ENCODE results near the gene LTB.
"Not testable (repeated sequence)": the region's sequence is repeated elsewhere in the genome, so short reads cannot be mapped to it uniquely, and the experiment has no call there.

Gene LTB

DNA sequence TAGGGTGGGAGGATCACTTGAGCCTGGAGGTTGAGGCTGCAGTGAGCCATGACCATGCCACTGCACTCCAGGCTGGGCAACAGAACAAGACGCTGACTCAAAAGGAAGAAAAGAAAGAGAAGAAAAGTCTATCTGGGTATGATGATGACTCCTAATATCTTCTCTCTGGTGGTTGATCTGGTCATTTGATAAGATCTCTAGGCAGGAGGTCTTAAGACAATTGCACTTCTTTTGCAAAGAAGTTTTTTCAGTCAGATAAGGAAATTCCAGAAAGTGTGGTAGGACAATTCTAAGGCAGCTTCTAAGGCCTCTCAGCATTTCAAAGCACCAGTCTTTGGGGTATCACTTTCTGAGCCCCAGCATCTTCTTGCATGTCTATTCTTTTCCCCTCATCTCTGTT is 25.1 kb upstream of the LTB start:
- DNase-seq = no peak

DNA sequence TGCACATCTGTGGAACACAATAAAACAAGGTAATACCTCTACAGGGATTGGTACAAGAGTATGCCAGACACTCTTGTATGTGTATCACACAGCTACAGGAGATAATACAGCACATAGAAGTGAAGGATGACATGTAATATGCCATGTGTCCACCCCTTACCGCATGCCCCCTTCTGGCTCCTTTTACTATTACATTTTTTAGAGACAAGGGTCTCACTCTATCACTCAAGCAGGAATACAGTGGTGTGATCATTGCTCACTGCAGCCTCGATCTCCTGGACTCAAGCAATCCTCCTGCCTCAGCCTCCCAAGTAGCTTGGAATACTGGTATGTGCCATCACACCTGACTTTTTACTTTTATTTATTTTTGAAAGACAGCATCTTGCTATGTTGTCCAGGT is 14.8 kb upstream of the LTB start:
- DNase-seq = peak in 1 of 2 donors; percentile 83

DNA sequence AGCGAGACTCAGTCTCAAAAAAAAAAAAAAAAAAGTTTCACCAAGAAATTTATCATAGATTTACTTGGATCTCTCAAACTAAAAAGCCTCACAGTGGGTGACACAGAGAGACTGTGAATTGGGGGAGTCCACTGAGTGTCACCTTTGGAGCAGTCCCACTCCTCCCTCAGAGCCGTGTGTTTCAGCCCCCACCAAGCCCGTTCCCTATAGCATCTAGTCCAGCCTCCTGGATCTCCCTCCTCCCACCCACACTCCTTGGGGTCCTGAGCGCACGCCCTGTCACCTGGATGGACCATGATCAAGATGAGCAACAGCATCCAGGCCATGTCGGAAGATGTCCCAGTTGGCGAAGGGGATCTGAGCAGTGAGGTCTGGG is 10.2 kb upstream of the LTB start:
- no peak for DNase-seq

DNA sequence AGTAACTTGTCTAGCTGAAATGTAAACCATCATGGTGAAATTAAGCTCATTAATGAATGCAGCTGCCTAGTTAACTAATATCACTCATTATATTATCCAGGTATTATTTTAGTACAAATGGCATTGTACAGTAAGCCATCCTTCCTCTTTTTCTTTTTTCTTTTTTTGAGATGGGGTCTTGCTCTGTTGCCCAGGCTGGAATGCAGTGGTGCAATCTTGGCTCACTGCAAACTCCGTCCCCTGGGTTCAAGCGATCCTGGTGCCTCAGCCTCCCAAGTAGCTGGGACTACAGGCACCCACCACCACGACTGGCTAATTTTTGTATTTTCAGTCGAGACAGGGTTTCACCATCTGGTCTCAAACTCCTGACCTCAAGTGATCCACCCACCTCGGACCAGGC is 8.5 kb upstream of the LTB start:
- DNase-seq = not testable (repeated sequence)

DNA sequence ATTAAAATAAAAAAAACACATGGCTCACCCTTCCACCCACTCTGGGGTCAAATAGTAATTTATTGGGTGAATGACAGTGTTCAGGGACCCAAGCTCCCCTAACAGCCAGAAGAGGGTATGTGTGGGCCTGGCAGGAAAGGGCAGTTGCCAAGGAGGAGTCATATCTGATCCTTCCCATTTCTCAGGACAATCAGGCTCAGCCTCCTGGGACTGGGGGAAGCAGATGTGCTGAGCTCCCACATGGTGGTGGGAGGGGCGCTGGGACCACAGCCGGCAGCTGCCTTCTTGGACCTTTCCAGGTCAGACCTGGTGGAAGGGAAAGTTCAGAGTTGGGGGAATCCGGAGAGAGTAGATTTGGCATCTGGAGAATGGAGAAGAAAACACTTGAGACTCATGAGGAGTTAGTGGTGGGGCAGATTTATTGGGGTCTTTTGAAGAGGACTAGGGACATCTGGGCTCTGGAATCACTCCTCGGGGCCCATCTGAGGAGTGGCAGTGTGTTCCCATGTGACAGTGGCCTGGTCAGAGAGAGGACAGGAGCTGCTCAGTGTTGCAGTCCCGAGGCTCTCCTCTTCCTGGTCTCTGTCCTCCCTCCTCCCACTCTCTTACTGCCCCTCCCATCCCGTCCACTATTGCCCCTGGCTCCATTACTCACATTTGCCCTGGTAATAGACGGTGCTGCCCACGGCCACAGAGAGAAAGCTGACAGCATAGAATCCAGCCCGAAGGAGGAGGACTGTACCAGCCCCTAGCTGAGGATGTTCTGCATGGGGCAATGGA is 6.8 kb upstream of the LTB start:
- DNase-seq = no peak

DNA sequence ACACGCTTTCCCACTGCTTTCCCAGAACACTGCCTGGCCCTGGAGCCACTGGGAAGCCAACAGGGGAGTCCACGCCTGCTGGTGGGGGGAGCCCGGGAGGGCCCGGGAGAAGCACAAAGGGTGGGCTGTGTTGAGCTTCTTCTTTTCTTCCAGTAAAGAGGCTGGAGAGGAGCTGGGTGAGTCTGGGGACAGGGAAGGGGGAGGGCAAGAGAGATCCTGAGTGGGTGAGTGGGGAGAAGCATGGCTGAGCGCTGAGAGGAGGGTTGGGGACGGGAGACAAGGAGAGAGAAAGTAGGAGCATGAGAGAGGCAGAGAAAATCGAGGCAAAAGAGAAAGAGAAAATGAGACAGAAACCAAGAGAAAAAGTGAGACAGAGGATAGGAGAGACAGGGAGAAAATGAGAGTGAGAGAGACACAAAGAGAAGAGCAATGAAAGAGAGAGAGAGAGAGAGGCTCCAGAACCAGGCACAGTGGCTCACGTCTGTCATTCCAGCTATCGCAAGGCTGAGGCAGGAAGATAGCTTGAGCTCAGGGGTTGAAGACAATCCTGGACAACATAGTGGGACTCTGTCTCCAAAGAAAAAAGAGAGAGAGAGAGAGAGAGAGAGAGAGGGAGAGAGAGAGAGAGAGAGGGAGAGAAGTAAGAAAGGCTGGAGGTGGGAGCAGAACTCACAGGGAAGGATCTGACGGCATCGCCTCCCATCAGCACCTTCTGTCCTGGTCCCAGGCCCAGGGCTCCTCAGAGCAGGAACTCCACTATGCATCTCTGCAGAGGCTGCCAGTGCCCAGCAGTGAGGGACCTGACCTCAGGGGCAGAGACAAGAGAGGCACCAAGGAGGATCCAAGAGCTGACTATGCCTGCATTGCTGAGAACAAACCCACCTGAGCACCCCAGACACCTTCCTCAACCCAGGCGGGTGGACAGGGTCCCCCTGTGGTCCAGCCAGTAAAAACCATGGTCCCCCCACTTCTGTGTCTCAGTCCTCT is 5.9 kb upstream of the LTB start:
- no peak for DNase-seq

DNA sequence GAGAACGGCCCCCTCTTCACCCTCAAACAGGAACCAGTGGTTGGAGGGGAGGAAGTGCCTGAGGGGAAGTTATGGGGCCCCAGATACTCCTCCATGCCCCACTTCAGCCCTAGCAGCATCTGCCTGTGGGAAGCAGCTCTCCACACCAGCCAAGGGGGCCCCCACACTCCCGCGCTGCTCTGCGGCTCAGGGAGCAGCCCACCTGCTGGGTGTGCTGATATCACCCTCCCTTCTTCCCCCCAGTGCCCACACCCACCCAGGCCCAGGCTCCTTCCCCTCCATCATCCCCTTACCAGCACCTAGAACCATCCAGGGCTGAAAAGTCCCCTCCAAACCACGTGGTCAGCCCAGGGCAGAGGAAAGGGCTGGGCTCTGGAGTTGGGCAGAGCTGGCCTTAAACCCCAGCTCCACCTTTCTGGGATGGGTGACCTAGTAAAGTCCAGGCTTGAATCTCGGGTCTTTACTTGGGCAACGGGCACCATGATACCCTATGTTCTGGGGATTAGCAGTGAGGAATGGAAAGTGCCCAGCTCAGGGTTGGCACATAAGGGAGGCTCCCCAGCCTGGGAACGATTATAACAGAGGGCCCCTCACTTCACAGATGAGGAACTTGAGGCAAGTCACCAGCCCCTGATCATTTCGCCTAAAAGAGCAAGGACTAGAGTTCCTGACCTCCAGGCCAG is 4.5 kb upstream of the LTB start:
- peak; percentile 45 to 92 for DNase-seq

DNA sequence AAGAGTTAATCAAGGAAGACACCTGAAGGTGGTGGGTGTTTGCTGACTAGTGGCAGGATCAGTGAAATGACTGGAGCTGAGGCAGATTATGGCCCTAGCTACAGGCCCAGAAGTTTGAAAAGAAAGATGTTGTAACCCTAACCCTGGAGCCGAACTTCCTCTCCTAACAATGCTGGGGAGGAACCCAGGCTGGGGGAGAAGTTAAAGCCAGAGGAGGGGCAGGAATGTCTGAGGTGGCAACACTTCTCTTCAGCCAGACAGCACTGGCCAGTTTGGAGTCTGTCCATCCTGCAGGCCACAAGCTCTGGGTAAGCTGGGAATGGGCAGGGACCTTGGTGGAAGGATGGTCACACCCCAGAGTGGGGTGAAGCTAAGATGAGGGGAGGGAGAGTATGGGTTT is 3.8 kb upstream of the LTB start, which contains the start of gene LST1:
LST1 (plus strand) TSS at position 270 of the 400 bp plus-strand sequence. CDS start 1,023 bp downstream, outside the sequence.
- DNase-seq = peak in 1 of 2 donors; percentile 65

DNA sequence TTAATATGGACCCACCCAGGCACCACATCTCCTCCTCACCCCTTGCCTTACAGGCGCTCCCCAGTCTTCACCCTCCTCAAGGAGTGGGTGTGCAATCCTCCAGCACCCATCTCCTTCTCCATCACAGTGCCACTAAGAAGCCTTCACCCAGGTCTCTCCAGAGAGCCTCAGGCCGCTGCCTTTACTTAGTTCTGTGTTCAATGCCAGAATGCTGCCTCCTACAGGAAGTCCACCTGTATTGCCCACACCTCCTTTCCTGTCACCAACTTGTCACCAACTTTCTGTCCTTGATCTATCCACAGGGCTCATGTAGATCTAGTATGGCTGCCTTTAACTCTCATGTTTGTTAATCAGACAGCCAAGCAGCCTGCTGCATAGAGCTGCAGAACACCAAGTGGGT is 3.3 kb upstream of the LTB start:
- no peak for DNase-seq

DNA sequence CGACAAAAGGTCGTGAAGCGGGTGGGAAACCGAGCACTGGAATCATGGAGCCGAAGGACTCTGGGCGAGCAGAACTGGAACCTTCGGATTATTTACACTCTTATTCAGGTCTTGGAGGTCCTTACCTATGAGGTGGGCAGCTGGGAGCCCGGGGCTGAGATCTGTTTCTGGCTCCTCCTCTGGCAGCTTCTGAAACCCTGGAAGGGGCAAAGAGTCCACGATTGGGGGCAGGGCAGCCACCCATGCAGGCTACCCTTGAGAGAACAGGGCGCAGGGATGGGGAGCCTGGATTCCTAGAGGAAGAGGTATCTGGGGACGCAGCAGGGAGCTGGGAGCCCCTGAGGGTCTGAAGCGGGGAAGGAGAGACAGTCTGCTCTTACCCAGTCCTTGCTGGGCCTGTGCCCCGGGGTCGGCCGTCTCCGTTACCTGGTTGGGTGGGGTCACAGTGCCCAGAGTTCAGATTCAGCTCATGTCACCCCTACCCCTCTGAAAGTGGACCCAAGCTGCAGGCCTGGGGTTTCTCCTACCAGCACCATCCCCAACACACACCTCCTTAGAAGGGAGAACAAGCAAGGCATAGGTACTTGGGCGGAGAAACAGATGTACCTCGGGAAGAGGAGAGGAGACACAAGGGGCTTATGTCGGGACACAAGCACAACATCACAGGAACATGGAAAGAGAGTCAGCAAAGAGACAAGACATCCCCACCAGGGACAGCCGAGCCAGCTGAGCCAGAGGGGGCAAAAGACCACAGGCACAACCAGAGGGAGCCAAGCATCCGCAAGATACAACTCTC is 592 bp downstream of the LTB start:
- DNase-seq = no peak

DNA sequence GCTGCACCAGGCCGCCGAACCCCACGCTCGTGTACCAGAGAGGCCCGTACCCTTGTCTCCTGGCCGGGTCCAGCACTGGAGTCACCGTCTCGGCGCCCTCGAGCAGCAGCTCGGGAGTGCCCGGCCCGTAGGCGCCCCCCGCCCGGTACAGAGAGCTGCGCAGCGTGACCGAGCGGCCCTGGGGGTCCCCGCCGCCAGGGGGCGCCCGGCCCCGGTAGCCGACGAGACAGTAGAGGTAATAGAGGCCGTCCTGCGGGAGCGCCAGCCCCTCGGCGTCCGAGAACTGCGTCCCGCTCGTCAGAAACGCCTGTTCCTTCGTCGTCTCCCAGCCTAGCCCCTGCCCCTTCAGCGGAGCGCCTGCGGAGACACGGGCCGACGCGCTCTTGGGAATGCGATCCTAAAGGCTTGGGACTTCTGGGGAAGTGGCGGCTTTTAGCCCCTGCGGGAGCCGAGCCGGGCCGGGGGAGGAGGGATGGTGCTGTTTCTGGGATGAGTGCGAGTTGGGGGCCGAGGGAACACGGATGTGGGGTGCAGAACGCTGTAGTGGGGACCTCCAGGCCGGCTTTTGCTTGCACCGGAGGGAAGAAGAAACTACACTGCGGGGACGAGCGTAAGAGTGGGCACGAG is 1.3 kb downstream of the LTB start:
- DNase-seq = peak; percentile 43 to 72

DNA sequence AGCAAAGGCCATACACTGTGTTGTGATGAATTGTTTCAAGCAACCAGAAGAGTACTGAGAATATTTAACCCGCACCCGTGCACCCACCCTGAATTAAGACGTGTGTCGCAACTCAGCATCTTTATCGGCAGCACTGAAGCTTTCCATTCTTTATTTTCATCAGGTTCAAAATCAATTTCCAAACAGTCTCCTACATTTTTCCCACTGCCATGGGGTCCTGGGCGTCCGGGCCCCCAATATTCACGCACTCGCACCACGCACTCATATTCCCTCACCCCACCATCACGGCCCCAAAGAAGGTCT is 1.8 kb downstream of the LTB start:
- DNase-seq = no peak

DNA sequence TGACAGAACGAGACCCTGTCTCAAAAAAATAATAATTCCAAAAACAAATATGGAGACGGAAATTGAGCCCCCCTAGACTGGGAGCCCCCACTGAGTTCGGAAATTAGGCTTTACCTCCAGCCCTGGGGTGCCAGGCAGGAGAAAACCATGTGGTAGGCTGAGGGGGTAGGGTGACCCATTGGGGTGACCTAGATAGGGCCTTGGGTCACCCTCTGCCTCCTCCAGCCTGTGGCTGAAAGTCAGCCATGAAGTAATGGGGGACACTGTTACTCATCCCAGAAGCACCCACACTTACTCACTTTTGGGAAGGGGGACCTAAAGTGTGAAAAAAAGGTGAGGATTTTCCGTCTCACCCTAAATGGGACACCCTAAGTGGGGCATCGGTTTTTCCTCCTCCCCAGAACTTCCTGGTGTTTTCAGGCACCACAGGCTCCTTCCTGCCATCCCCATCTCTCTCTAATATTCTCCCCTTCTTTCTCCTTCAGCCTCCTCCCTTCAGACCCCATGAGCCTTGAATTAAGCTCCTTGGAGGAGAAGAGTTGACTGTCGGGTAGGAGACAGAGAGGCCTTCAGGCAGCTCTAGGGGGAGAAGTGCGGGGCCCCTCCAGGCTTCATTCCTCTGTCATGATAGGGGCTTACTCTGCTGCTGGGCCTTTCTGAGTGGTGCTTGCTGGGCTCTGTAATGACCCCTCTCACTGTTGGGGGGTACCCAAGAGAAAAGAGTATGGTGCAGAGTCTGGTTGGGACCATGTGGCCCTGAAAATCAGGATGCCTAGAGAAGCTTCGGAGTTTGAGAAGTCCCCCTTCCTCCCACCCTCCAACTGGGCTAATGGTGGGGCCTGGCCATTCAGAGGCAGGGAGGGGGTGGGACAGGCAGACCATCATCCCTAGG is 2.4 kb downstream of the LTB start:
- DNase-seq = no peak

DNA sequence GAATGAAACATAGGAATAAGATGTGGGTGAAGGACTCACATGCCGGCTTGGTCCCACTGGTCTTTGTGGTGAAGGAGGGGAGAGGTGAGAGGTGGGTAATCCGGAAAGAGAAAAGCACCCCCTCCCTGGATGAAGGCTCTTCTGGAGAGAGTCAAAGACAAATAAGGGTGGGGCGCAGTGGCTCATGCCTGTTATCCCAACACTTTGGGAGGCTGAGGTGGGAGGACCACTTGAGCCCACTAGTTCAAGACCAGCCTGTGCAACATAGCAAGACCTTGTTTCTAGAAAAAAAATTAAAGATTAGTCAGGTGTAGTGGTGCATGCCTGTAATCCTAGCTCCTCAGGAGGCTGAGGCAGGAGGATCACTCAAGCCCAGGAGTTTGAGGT is 3.1 kb downstream of the LTB start:
- DNase-seq = no peak

DNA sequence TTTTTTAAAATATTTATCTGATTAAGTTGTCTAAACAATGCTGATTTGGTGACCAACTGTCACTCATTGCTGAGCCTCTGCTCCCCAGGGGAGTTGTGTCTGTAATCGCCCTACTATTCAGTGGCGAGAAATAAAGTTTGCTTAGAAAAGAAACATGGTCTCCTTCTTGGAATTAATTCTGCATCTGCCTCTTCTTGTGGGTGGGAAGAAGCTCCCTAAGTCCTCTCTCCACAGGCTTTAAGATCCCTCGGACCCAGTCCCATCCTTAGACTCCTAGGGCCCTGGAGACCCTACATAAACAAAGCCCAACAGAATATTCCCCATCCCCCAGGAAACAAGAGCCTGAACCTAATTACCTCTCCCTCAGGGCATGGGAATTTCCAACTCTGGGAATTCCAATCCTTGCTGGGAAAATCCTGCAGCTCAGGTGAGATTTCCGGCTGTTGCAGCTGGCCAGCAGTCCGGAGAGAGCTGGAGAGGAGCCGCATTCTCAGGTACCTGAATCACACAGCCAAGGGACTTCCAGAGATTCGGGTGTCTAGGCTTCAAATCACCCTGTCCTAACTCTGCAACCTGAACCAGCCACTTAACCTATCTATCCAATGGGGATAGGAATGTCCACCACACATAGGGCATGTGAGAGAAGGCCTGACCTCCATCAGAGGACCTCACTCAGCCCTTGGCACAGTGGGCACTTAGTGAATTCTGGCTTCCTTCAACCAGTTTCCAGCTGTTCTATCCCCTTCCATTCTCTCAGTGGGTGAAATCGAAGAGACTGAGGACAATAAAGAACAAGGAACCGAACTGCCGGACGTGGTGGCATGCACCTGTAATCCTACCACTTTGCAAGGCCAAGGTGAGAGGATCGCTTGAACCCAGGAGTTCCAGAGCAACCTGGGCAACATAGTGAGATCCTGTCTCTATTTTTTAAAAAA is 3.8 kb downstream of the LTB start:
- no peak for DNase-seq

DNA sequence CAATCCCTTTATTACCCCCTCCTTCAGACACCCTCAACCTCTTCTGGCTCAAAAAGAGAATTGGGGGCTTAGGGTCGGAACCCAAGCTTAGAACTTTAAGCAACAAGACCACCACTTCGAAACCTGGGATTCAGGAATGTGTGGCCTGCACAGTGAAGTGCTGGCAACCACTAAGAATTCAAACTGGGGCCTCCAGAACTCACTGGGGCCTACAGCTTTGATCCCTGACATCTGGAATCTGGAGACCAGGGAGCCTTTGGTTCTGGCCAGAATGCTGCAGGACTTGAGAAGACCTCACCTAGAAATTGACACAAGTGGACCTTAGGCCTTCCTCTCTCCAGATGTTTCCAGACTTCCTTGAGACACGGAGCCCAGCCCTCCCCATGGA is 4.7 kb downstream of the LTB start:
- no peak for DNase-seq

DNA sequence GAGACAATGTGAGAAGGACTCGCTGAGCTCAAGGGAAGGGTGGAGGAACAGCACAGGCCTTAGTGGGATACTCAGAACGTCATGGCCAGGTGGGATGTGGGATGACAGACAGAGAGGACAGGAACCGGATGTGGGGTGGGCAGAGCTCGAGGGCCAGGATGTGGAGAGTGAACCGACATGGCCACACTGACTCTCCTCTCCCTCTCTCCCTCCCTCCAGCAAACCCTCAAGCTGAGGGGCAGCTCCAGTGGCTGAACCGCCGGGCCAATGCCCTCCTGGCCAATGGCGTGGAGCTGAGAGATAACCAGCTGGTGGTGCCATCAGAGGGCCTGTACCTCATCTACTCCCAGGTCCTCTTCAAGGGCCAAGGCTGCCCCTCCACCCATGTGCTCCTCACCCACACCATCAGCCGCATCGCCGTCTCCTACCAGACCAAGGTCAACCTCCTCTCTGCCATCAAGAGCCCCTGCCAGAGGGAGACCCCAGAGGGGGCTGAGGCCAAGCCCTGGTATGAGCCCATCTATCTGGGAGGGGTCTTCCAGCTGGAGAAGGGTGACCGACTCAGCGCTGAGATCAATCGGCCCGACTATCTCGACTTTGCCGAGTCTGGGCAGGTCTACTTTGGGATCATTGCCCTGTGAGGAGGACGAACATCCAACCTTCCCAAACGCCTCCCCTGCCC is 5.2 kb downstream of the LTB start:
- no peak for DNase-seq

DNA sequence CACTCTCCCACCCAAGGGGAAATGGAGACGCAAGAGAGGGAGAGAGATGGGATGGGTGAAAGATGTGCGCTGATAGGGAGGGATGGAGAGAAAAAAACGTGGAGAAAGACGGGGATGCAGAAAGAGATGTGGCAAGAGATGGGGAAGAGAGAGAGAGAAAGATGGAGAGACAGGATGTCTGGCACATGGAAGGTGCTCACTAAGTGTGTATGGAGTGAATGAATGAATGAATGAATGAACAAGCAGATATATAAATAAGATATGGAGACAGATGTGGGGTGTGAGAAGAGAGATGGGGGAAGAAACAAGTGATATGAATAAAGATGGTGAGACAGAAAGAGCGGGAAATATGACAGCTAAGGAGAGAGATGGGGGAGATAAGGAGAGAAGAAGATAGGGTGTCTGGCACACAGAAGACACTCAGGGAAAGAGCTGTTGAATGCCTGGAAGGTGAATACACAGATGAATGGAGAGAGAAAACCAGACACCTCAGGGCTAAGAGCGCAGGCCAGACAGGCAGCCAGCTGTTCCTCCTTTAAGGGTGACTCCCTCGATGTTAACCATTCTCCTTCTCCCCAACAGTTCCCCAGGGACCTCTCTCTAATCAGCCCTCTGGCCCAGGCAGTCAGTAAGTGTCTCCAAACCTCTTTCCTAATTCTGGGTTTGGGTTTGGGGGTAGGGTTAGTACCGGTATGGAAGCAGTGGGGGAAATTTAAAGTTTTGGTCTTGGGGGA is 6.1 kb downstream of the LTB start:
- no peak for DNase-seq

All from bone marrow (tissue), 2 donors.